GM19372 (cell line): ENCODE results near the gene NSMF.

Source experiments
- ATAC-seq: cut with Tn5 transposase; IDR thresholded peaks from one replicate; pipeline ENCODE4 v1.9.1; 2021; ENCODE audit warnings: mild to moderate bottlenecking, low read depth, moderate library complexity; ENCODE audit not compliant: unreplicated experiment

NSMF gene

DNA sequence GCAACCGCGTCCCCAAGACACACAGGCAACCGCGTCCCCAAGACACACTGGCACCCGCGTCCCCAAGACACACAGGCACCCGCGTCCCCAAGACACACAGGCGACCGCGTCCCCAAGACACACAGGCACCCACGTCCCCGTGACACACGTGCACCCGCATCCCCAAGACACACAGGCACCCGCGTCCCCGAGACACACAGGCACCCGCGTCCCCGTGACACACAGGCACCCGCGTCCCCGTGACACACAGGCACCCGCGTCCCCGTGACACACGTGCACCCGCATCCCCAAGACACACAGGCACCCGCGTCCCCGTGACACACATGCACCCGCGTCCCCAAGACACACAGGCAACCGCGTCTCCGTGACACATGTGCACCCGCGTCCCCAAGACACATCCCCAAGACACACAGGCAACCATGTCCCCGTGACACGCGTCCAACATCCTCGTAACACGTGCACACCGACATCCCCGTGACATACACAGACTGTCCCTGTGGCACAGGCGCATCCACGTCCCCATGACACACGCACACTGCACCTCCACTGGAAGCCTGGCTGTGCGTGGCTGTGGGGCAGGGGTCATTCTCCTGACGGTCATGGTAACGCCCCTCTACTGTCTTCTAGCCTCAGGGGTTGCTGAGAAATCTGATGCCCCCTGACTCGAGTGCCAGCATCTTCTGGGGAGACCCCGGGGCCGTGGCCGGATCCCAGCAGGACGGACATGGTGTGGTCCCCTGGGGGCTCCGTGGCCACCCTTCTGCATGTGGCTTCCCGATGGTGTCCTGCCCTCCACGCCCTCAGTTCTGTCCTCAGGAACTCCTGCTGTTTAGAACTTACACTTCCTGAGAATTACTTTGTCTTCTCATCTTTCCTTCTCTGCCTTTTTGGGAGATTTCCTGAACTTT, 60.3 kb downstream of the NSMF start:
- ATAC-seq, result no peak

- ATAC-seq, result no peak
These were observed 61.3 kb downstream of the NSMF start for GRCh38 chr9:137397675-137398423.
